Measurements from ENCODE around the gene FOXB2. TPM values are rescaled to one million over a fixed set of nuclear protein-coding genes. Genes with fewer than 3 reads are reported as not detected.

The FOXB2 gene
- total RNA-seq, 3 donors from 2014 or later, result not detected

- peaks cover 12 to 100% of the 10 kb centered on the region in 2 donors for H3K27me3 ChIP-seq
- H3K4me1 ChIP-seq, result peaks cover 0 to 10% of the 10 kb centered on the region in 2 donors
- H3K4me3 ChIP-seq, result peak overlapping the region; percentile 1 to 52 (median 20)
- TF ChIP-seq POLR2A (IDR thresholded peaks at IDR 0.05), result no peak
- TF ChIP-seq CTCF (IDR thresholded peaks at IDR 0.05), result no peak
- no peak for TF ChIP-seq POLR2AphosphoS5 (IDR thresholded peaks at IDR 0.05)
- no peak for DNase-seq (ENCODE audit: low spot score in 2 of 2)
- H3K36me3 ChIP-seq, result no peaks in the 10 kb centered on the region
- no peaks in the 10 kb centered on the region for H3K9me3 ChIP-seq
- intact Hi-C loops (cut with DNase I; ENCODE audit: low total_unique reads), result no loop called here
- no peak overlapping the region for H3K27ac ChIP-seq
Measured at GRCh38 chr9:77018058-77018968, 1.1 kb upstream of the FOXB2 start.

GRCh38 chr9:77018969-77019235, 553 bp upstream of the FOXB2 start:
- H3K36me3 ChIP-seq, result no peaks in the 10 kb centered on the region
- peaks cover 12 to 100% of the 10 kb centered on the region in 2 donors for H3K27me3 ChIP-seq
- no peak for DNase-seq (ENCODE audit: low spot score in 2 of 2)
- no peaks in the 10 kb centered on the region for H3K9me3 ChIP-seq
- peak overlapping the region; percentile 1 to 52 (median 20) for H3K4me3 ChIP-seq
- H3K4me1 ChIP-seq, result peaks cover 0 to 10% of the 10 kb centered on the region in 2 donors
- H3K27ac ChIP-seq, result no peak overlapping the region
- TF ChIP-seq POLR2A (IDR thresholded peaks at IDR 0.05), result no peak
- TF ChIP-seq POLR2AphosphoS5 (IDR thresholded peaks at IDR 0.05), result no peak
- no peak for TF ChIP-seq CTCF (IDR thresholded peaks at IDR 0.05)
- intact Hi-C loops (cut with DNase I; ENCODE audit: low total_unique reads), result no loop called here

- intact Hi-C loops (cut with DNase I; ENCODE audit: low total_unique reads), result no loop called here
- no peaks in the 10 kb centered on the region for H3K36me3 ChIP-seq
- peaks cover 0 to 10% of the 10 kb centered on the region in 2 donors for H3K4me1 ChIP-seq
- peak overlapping the region in 2 of 3 donors; percentile 26 to 56 for H3K4me3 ChIP-seq
- no peak overlapping the region for H3K27ac ChIP-seq
- peaks cover 12 to 99% of the 10 kb centered on the region in 2 donors for H3K27me3 ChIP-seq
- H3K9me3 ChIP-seq, result no peaks in the 10 kb centered on the region
- DNase-seq (ENCODE audit: low spot score in 2 of 2), result no peak
- TF ChIP-seq POLR2AphosphoS5 (IDR thresholded peaks at IDR 0.05) (no peak), CTCF (IDR thresholded peaks at IDR 0.05) (no peak), POLR2A (IDR thresholded peaks at IDR 0.05) (no peak)
Measured at GRCh38 chr9:77019926-77020412, 514 bp downstream of the FOXB2 start.

- Histone ChIP-seq H3K4me3 (peak overlapping the region in 2 of 3 donors; percentile 26 to 56), H3K36me3 (no peaks in the 10 kb centered on the region), H3K9me3 (no peaks in the 10 kb centered on the region), H3K27ac (no peak overlapping the region), H3K27me3 (peaks cover 12 to 94% of the 10 kb centered on the region in 2 donors), H3K4me1 (peaks cover 0 to 10% of the 10 kb centered on the region in 2 donors)
- TF ChIP-seq POLR2A (IDR thresholded peaks at IDR 0.05) (no peak), CTCF (IDR thresholded peaks at IDR 0.05) (no peak), POLR2AphosphoS5 (IDR thresholded peaks at IDR 0.05) (no peak)
- no peak for DNase-seq (ENCODE audit: low spot score in 2 of 2)
- intact Hi-C loops (cut with DNase I; ENCODE audit: low total_unique reads), result no loop called here
Measured at GRCh38 chr9:77020413-77021290, 1.2 kb downstream of the FOXB2 start.
